MM.1S (cell line): Measurements from ENCODE around the gene CXCR1.

Source experiments
- CTCF ChIP-seq: fragments of 300-600 bp; sonication (generic); IDR thresholded peaks from 2 replicates; pipeline ENCODE4 v1.5.1; 2016; ENCODE audit warnings: antibody characterized with exemption, low read length, mixed read lengths
- EZH2 ChIP-seq: fragments of 300-600 bp; sonication (generic); optimal IDR thresholded peaks from 2 replicates; pipeline ENCODE3; 2017; ENCODE audit warnings: low read depth, mild to moderate bottlenecking, antibody characterized with exemption, low read length, mixed read lengths
- EZH2phosphoT487 ChIP-seq: fragments of 300-600 bp; sonication (generic); IDR thresholded peaks from 2 replicates; pipeline ENCODE4 v1.6.1; 2018; ENCODE audit warnings: antibody characterized with exemption, low read length

DNA sequence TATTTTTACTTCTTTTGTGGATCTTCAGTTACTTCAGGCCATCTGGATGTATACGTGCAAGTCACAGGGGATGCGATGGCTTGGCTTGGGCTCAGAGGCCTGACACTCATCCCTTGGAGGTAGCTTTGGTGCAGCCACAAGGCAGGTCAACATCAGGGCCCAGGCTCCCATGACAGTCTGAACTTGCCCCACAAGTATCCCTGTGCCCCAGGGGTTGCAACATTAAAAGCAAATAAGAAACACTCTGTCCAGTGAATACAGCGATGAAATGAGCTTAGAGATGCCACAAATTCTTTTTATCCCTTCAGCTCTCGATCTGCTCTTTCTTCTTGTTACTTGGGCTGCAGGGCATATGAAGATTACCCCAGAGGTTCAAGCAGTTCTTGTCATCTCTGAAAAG is 13.0 kb upstream of the CXCR1 start:
- no peak for TF ChIP-seq CTCF
- no peak for TF ChIP-seq EZH2phosphoT487
- TF ChIP-seq EZH2 = no peak
